NCI-H345 (cell line): Measurements from ENCODE around the gene DES.

Experiments
- DNase-seq: peaks from one replicate; lab custom pipeline; 2025; lab: John Stamatoyannopoulos, UW

The DES gene

DNA sequence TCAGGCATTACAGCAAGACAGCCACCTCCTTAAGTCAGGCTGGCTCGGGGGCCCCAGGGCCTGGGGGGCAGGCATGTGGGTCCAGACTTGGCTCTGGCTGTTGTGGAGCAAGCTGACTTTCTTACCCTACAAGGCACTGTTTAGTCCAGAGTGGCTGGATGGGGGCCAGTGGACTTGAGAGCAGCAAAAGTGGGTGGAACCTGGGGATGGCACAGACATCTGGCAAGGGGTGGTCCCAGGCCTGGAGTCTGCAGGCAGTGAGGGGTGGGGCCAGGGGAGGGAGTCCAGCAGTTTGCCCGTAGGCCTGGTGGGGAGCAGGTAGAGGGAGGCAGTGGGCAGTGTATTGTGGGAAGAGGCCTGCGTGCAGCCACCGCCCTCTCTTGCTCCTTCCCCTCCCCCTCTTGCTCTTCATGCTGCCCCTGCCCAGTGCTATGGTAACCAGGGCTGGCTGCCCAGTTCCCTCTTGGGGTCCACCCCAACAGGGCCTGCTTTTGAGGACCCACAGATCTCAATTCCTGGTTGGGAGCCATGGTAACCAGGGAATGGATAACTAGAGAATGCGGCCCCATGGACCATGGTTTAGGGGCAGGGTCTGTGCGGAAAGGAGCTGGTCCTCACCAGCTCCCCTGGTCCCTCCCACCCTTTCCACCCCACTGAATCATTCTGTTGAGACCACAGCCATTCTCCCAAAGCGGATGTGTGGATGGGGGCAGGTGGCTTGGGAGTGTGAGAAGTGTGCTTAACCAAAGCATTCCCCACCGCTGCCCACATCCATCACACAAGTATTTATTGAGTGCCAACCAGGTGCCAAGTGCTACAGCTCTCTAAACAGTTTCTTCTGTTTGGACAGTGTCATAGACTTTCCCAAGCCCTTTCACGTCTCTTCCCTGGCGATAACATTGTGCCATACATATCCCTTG, 35.8 kb downstream of the DES start:
- no peak for DNase-seq

DNA sequence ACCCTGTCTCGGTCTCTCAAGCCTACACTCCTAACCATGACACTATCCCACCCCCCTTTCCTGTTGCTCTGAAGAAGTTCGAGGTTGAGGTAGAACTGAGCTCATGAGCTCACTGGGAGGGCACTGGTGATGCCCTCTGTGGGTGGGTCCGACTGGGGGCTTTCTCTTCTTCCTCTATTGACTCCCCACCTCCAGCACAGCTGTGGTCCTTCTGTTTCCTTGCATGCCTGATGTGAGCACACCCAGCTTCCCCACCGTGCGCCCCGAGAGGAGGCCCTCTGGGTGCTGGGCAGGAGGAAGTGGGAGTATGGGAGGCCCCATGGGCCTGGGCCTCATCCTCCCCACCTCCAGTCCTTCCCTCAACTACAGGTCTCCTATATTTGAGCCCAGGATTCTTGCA, 37.4 kb downstream of the DES start:
- no peak for DNase-seq

DNA sequence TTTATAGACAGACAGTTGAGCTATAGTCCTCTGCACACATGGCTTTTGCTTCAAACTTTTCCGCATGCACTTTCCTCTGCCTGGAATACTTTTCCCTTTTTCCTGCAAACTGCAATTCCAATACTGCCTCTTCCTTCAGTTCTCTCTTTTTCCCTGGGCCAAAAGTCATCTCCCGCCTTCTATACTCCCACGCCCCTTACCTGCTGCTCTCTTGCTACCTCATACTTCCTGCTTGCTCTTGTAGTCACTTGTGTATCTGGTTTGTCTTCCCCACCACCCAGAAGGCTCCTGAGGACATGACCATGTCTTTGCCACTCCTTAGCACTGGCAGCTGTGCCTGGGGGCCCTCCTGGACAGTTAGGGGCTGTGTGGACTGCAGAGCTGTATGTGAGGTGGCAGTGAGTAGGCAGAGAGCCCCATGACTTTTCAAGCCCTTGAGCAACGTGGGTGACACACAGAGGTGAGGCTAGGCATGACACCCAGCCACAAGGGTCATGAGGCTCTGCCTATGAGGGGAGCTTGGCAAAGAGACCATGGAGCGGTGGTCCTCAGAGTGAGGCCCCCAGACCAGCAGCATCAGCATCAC, 39.7 kb downstream of the DES start:
- DNase-seq, result no peak

DNA sequence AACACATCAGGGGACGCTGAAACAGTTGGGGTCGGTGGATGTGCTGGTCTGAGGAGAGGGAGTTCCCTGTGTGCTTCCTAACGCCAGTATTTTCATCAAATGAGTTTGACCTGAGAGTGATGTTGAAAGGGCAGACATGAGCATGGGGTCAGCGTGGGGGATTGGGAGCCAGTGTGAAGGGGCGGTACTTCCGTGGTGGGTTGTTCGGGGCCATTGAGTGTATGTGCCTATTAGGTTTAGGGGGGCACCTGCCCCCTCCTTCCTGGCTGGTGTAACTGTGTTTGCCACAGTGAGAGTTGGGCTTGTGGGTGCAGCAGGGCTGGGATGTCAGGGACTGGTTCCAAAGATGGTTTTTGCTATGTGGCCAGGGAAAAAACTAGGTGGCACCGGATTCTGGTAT, 40.8 kb downstream of the DES start:
- no peak for DNase-seq

DNA sequence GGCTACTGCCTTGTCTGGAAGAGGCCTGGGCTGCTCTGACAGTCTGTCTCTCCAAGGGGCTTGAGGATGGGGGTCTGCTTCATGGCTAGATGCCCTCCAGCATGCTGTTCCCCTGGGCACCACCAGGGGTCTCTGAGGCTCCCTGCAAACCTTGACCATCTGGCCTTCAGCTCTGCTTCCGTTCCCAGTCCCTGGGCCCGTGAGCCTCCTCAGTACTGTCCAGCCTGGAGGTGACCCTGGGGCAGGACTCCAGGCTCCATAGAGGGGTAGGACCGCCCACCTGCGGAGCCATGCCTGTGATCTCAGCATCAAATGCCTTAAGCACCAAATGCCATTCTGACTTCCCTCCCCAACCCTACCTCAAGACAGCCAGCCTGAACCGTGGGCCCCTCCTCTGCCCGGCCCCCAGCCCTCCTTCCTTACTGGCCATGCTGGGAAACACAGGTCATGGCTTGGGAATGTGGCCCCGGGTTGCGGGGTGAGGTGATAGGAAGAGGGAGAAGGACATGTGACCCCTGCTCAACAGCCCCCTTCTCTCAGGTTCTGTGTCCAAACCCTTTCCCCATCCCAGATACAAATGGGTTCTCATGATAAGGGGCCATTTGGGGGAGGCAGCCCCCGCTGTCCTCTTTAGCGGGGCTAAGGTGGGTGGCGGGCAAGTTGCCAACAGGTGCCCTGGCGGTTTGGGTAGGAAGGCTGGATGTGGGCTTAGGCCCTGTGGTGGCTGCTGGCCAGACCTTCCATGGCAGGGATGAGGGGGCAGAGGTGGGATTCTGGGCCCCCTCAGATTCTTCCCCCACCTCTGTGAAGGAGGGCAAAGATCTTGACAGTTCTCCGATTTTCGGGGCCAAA, 41.5 kb downstream of the DES start:
- DNase-seq, result no peak

DNA sequence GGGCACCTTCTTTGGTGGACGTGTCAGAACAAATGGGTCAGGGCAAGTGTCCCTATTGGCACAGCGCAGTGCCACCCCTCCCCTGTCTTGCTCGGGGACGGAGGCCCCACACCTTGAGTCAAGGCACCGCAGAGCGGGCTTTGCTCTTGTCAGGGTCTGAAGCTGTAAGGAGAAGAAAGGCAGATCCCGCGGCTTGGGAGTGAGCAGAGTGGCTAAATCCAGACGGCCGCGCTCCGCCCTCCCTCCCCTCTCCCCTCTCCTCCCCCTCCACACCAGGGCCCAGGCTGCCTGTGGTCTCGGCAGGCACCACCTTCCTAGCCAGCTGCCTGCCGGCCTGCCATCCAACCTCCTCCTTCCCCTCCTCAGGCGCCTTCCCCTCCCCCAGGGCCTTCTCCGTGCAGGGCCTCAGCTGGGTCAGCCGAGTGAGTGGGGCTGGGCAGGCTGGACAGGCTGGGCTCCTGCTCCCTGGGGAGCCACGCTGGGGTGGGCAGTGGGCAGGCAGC, 42.3 kb downstream of the DES start:
- DNase-seq, result no peak

DNA sequence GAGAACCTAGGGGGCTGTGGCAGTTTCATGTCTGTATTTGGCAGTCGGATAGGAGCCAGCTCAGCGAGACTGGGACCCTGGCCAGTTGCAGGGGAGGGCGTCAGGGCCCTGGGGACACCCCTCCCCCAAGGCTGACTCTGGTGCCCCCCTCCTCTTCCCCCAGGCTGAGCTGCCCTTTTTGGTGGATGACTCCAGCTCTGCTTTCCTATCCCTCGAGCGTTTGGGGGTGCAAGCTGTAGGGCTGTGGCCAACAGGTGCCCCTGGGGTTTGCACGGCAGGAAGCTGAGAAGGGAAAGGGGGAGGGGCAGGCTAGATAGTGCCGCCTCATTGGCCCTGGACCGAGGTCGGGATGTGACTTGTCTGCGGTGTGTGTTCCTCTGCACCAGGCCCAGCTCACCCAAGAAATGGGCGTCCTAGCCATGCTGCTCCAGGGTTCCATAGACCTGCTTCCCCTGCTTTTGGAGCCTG, 42.9 kb downstream of the DES start:
- no peak for DNase-seq

DNA sequence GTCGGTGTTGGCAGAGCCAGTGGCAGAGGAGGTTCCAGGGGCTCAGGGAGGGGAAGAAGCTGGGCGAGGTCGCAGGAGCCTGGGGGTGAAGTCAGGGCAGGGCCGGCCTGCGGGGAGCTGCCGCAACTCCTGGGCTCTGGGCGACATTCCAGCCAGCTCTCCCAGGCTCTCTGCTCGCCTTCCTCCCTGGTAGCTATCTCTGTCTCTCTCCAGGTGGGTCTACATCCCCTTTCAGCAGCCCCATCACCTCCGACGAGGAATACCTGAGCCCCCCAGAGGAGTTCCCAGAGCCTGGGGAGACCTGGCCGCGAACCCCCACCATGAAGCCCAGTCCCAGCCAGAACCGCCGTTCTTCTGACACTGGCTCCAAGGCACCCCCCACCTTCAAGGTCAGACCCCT, 43.5 kb downstream of the DES start:
- no peak for DNase-seq

DNA sequence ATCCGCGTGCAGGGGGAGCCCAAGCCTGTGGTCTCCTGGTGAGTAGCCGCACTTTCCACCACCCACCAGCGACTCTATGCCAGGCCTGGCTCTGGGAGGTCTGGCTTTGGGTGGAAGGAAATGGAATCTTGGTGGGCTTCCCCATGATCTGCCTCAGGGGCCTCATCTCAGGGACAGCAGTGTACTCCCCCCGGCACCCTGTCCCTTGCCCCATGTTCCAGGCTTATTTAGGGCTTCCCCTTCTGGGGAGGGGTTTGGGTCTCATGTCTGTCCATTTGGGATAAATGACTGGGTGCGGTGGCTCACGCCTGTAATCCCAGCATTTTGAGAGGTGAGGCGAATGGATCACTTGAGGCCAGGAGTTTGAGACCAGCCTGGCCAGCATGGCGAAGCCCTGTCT, 44.2 kb downstream of the DES start:
- DNase-seq, result no peak

DNA sequence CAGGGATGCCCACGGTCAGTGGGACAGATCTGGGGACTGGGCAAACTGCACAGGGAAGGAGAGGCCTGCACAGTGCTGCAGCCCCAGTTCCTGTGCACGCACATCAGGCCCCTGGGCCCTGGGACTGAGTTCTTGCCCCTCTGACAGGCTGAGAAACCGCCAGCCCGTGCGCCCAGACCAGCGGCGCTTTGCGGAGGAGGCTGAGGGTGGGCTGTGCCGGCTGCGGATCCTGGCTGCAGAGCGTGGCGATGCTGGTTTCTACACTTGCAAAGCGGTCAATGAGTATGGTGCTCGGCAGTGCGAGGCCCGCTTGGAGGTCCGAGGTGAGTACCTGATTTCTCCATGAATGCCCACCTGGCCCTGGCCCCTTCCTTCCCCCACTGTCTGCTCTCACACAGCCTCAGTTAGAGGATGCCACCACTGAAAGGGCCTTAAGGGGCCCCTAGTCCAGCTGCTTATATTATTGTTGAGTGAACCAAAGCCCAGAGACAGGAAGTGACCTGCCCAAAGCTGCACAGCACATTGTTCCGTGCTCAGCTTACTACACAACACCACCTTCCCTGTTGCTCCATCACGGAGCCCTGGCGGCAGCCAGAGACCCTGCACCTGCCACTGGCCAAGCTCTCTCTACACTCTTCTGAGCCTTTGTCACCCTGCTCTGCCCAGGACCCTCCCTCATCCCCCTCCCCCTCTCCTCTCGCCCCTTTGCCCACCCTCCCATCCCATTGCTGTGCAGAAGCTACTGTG, 46.3 kb downstream of the DES start:
- no peak for DNase-seq

DNA sequence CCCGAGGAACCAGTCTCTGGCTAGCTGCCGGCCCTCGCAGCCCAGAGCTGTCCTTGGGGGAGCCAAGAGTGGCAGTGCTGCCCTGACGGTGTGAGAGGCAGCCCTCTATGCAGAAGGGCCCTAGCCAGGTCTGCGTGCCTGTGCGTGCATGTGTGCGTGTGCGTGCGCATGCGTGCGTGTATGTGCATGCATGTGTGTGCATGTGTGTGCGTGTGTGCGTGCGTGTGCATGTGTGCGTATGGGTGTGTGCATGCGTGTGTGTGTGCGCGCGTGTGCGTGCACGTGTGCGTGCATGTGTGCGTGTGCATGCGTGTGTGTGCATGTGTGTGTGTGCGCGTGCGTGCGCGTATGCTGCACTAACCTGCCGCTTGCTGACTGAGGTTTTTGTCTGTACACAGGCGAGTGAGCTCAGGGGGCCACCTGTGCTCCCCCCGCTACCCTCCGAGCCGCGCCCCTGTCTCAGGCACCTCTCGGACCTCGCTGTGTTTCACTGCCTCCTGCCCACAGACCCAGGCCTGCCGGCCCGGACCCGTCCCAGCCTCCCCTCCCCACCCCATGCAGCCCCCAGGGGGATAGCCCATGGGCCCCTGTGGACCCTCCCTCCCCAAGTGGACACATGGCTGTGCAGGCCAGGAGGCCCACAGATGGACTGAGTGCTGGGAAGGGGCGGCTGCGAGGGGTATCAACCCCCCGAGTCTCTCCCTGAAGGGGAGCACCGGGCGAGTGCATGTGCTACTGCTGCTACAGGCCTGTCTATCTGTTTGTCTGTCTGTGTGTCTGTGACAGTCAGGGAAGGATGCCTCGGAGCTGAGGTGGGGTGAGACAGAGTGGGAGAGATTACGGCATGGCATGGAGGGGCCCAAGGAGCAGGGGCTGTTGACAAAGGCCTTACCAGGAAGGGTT, 47.7 kb downstream of the DES start:
- no peak for DNase-seq

DNA sequence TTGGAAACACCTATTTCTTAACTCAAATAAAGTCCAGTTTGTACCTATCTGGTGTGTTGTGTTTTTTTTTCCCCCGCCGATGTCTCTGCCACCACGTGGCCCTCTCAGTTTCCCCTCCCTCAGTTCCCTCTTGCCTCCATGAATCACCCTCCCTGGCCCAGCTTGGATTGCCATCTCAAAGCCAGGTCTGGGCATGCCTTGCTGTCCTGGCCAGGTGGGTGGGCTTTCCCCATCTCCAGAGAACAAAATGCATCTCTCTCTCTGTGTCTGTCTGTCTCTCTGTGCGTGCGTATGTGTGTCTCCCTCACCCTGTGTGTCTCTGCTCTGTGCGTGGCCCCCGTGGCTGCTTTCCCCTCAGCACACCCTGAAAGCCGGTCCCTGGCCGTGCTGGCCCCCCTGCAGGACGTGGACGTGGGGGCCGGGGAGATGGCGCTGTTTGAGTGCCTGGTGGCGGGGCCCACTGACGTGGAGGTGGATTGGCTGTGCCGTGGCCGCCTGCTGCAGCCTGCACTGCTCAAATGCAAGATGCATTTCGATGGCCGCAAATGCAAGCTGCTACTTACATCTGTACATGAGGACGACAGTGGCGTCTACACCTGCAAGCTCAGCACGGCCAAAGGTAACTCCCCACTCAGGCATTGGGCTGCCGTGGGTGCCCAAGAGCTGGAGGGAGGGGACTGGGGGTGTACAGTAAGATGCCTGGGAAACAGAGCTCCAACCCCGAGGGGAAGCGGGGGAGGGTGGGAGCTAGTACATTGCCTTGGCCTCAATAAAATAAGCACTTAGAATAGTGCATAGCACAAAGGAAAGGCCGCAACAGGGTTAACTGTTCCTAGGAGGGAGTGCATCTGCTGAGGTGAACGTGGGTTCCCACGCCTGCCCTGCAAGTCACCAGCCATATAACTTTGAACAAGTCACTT, 48.9 kb downstream of the DES start:
- DNase-seq, result no peak

DNA sequence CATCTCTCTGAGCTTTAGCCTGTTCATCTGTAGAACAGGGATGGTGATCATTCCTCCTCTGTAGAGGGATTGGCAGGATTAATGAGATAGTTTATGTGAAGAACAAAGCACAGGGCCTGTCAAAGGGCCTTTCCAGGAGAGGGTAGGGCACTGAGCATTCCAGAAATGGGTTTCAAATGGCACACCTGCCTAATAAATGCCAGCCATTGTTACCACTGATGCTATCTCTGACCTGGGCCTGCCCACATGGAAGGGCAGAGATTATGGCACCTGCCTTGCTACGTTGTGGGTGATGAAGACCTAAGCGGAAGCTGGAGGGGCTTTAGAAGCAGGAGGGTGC, 49.5 kb downstream of the DES start:
- no peak for DNase-seq

DNA sequence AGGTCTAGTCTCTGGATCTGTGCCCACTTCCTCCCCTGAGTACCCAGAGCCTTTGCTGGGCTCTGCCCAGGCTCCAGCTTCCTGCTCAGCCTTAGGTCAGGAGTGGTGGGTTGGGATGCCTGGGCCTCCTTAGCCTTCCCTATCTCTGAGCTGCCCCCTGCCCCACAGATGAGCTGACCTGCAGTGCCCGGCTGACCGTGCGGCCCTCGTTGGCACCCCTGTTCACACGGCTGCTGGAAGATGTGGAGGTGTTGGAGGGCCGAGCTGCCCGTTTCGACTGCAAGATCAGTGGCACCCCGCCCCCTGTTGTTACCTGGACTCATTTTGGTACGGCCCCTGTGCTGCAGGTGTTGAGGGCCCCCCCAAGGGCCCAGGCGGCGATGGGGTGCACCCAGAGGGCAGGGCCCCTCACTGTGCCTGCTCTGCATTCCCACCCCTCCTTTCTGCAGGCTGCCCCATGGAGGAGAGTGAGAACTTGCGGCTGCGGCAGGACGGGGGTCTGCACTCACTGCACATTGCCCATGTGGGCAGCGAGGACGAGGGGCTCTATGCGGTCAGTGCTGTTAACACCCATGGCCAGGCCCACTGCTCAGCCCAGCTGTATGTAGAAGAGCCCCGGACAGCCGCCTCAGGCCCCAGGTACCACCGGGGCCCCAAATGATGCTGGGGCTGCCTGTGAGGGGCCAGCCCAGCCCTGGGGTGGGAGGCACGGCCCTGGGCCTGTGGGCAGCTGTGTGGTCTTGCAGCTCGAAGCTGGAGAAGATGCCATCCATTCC, 50.4 kb downstream of the DES start:
- no peak for DNase-seq

DNA sequence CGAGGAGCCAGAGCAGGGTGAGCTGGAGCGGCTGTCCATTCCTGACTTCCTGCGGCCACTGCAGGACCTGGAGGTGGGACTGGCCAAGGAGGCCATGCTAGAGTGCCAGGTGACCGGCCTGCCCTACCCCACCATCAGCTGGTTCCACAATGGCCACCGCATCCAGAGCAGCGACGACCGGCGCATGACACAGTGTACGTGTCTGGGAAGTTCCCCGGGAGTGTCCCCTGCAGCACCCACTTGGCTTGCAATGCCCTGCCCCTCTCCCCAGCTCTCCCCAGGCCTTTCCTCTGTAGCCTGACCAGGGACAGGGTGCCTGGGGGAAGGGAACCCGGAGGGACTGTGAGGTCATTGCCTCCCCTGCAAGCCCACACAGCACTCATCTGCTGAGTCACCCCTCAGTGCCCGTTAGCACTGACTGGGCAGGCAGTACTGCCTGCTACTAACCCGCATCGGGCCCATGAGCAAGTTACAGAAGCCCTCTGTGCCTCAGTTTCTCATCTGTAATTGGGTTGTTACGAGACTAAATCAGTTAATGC, 51.1 kb downstream of the DES start:
- DNase-seq, result no peak

DNA sequence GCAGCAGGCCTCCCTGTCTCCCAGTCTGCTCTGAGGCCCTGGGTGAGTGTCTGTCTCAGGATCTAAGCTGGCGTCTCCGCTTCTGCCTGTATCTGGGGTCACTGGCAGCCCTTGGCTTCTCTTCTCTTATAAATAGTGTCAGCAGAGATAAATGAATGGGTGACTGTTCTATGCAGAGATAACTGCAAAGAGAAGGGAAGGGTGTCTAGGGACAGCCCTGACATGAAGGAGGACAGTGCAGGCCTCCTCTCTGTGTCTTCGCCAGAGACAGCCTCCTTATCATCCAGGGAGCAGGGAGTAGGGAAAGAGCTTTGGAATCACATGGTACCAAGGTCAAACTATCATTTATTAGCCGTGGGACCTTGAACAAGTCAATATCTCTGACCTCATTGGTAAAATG, 52.3 kb downstream of the DES start:
- DNase-seq, result no peak

DNA sequence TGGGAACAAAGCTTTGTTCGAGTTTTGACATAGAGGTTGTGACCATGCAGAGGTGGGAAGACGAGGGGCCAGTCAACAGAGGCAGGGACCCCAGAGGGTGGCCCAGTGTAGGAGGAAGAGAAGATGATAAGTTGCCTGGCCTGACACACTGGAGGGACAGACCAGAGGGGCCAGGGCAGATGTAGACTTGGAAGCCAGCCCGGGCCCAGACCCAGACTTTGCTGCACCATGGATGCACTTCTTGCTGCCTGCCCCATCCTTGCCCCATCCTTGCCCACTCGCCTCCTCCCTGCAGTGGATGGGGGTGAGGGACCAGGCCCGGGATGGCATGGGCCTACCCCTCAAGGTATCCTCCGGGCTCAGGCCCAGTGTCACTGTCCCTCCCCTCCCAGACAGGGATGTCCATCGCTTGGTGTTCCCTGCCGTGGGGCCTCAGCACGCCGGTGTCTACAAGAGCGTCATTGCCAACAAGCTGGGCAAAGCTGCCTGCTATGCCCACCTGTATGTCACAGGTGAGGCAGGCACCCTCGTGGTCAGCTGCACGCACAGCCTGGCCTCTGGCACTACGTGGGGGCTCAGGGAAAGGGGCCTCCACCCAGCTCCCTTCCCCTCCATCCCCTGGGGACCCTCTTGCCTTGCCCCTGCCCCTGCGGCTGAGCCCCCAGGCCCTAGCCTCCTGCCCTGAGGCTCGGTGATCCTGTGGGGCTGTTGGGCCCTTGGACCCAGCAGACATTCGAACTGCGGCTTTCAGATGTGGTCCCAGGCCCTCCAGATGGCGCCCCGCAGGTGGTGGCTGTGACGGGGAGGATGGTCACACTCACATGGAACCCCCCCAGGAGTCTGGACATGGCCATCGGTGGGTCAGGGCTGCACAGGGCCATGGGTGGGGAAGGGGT, 53.5 kb downstream of the DES start:
- DNase-seq, result no peak
